ENCODE results near the gene SH3D21.

Gene SH3D21

DNA sequence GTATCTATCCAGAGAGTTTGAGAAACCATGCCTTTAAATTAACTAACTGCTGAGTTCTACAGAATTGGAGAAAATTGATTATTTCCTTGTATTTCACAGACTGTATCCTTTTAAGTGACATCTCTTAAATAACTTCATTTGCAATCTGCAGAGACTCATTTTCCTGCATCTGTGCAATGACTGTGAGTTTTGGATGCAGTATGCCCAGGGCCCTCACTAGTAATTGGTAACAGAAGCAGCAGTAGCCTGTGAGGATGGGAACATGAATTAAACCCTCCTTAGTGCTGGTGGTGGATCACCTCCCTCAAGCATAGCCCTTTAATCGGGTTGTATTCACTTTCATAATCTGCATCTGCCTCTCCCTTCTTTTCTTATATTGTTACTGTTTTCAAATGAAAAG, 21.7 kb upstream of the SH3D21 start:
- no peak for DNase-seq (ENCODE audit: low read depth)
- TF ChIP-seq, protein P1, sequence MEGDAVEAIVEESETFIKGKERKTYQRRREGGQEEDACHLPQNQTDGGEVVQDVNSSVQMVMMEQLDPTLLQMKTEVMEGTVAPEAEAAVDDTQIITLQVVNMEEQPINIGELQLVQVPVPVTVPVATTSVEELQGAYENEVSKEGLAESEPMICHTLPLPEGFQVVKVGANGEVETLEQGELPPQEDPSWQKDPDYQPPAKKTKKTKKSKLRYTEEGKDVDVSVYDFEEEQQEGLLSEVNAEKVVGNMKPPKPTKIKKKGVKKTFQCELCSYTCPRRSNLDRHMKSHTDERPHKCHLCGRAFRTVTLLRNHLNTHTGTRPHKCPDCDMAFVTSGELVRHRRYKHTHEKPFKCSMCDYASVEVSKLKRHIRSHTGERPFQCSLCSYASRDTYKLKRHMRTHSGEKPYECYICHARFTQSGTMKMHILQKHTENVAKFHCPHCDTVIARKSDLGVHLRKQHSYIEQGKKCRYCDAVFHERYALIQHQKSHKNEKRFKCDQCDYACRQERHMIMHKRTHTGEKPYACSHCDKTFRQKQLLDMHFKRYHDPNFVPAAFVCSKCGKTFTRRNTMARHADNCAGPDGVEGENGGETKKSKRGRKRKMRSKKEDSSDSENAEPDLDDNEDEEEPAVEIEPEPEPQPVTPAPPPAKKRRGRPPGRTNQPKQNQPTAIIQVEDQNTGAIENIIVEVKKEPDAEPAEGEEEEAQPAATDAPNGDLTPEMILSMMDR (IDR thresholded peaks at IDR 0.05; ENCODE audit: control insufficient read depth, insufficient read depth, low read depth, low read length, missing control alignments): no peak
- no peak overlapping the region for H3K4me3 ChIP-seq (ENCODE audit: control insufficient read depth, low read depth, low read length)

DNA sequence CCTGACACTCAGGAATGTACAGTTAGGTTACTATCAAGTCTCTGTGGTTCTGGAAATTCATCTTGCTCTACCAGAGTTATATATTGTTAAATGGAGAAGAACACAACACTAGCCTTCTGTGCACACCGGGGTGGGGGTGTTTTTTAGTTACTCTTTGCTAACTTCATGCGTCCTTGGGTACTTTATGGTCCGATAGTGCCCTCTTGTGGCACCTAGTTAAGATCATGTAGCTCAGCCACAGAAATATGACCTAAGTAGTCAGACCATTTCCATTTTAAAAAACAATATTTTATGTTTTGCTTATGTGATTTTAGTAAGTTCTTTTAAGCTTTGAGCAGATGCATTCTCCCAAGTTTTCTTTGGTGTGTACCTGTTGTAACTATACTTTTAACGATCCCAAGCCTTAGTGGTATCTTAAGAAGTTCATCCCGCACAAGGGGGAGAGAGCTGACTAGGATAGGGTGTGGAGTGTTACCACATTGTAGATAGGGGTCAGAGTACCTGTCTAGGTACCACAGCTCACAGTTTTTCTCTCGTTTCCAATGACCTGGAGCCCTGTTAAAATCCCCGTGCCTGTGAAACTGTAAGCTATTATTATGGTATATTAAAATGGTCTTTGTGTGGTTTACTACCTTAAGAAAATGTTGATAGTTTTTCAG, 20.6 kb upstream of the SH3D21 start:
- TF ChIP-seq, protein P1 (IDR thresholded peaks at IDR 0.05; ENCODE audit: control insufficient read depth, insufficient read depth, low read depth, low read length, missing control alignments): peak; percentile 68
- H3K4me3 ChIP-seq (ENCODE audit: control insufficient read depth, low read depth, low read length): no peak overlapping the region
- peak; percentile 71 for DNase-seq (ENCODE audit: low read depth)

DNA sequence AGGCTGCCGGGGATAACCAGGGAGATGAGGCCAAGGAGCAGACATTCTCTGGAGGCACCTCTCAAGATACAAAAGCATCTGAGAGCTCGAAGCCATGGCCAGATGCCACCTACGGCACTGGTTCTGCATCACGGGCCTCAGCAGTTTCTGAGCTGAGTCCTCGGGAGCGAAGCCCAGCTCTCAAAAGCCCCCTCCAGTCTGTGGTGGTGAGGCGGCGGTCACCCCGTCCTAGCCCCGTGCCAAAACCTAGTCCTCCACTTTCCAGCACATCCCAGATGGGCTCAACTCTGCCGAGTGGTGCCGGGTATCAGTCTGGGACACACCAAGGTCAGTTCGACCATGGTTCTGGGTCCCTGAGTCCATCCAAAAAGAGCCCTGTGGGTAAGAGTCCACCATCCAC, 19.4 kb upstream of the SH3D21 start:
- no peak for DNase-seq (ENCODE audit: low read depth)
- TF ChIP-seq, protein P1 (IDR thresholded peaks at IDR 0.05; ENCODE audit: control insufficient read depth, insufficient read depth, low read depth, low read length, missing control alignments): no peak
- H3K4me3 ChIP-seq (ENCODE audit: control insufficient read depth, low read depth, low read length): no peak overlapping the region

DNA sequence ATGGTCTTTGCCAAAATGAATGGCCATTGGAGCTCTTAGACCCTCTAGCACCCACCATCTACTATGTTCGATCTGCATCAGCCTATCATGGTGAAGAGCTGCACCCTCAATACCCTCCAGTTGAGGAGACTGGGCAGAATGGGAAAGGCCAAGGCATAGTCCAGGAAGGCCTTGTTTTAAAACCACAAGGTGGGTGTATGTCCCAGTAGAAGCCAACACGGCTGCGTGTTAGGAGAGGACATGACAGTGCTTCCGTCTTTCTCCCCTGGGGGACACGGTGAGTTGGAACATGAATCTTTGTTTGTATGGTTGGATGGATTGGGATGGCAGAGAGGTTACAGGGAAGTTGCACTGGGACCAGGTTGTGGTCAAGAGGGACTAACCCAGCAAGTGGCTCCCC, 18.6 kb upstream of the SH3D21 start:
- DNase-seq (ENCODE audit: low read depth): no peak
- TF ChIP-seq, protein P1 (IDR thresholded peaks at IDR 0.05; ENCODE audit: control insufficient read depth, insufficient read depth, low read depth, low read length, missing control alignments): no peak
- H3K4me3 ChIP-seq (ENCODE audit: control insufficient read depth, low read depth, low read length): no peak overlapping the region

DNA sequence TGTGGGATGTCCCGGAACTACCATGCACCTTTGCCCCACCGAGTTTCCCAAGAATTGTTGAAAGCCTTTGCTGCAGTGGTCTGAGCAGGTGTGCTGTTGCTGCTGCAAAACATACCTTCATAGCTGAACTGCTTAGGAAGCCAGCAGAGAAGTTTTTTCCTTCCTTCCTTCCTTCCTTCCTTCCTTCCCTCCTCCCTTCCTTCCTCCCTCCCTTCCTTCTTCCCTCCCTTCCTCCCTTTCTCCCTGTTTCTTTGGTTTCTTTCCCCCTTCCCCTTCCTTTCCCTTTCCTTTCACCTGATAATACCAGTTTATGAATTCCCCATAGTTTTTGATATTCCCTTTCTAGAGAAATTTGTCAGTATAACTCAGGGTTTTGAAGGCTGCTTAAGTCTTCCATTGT, 10.8 kb upstream of the SH3D21 start:
- no peak for DNase-seq (ENCODE audit: low read depth)
- TF ChIP-seq, protein P1 (IDR thresholded peaks at IDR 0.05; ENCODE audit: control insufficient read depth, insufficient read depth, low read depth, low read length, missing control alignments): no peak
- H3K4me3 ChIP-seq (ENCODE audit: control insufficient read depth, low read depth, low read length): no peak overlapping the region

DNA sequence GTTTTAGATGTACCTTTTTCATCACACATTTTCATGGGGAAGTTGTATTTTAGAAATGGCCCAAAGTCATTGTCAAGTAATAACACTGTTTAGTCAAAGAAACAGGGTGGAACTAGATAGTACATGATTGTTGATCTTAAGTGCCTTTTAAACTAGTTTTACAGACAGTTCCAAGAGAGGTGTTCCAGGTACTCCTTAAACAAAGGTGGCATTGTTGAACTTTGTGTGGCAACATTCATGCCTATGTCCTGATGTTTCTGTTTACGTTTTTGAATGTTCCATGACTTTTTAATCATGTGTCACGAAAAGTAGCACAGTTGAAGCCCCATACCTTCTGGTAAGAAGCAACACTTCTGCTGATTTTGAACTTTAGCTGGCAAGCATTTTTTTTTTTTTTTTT, 9.1 kb upstream of the SH3D21 start:
- no peak for DNase-seq (ENCODE audit: low read depth)
- TF ChIP-seq, protein P1 (IDR thresholded peaks at IDR 0.05; ENCODE audit: control insufficient read depth, insufficient read depth, low read depth, low read length, missing control alignments): no peak
- H3K4me3 ChIP-seq (ENCODE audit: control insufficient read depth, low read depth, low read length): no peak overlapping the region

All from AG09309 (cell line).